ENCODE data around the gene FREY1.

FREY1 gene

DNA sequence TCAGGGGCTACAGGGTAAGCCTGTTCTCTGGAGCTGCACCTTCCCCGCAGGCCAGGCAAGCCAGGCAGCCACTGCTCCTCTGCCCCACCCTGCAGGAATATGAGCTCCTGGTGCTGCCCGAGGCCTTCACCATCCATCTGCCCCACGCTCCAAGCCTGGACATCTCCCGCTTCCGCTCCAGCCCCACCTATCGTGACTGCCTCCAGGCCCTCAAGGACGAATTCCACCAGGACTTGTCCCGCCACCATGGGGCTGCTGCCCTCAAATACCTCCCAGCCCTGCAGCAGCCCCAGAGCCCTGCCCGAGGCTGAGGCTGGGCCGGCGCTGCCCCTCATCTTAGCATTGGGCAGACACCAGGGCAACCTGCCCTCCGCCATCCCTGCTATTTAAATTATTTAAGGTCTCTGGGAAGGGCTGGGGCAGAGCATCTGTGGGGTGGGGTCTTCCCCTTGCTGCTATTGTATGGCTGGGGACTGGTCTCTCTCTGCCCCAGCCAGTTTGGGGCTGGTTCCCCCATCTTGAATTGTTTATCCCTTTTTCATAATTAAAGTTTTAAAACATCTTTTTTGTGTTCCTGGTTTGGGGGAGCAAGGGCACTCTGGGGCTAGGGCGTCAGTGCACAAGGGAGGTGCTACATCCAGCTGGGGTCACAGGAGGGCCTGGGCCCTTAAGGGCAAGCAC is 21.6 kb upstream of the FREY1 start:
- no peak for DNase-seq

DNA sequence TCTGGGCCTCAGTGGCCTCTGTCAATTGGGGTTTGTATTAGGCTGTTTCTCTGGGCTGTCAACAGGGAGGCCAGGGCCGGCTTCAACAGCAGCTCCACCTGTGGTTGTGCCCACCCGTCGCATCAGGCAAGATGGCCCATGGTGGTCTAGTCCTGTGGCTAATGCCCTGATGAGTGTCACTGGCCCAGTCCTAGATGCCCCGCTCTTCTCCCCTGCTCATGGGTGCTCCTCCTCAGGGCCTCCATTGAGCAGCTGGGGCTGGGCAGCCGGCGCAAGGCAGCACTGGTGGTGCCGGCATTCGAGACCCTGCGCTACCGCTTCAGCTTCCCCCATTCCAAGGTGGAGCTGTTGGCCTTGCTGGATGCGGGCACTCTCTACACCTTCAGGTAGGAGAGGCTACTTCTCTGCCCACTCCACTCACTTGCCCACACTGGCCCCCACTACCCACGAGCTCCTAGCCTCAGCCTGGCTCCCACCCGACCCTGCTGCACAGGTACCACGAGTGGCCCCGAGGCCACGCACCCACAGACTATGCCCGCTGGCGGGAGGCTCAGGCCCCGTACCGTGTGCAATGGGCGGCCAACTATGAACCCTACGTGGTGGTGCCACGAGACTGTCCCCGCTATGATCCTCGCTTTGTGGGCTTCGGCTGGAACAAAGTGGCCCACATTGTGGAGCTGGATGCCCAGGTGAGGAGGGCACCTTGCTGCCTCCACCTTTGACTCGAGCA is 20.8 kb upstream of the FREY1 start:
- no peak for DNase-seq

GRCh38 chr11:45927332-45927683 is 20.2 kb upstream of the FREY1 start:
- no peak for DNase-seq

- DNase-seq: no peak
Measured at GRCh38 chr11:45926536-45927331, 19.7 kb upstream of the FREY1 start.

DNA sequence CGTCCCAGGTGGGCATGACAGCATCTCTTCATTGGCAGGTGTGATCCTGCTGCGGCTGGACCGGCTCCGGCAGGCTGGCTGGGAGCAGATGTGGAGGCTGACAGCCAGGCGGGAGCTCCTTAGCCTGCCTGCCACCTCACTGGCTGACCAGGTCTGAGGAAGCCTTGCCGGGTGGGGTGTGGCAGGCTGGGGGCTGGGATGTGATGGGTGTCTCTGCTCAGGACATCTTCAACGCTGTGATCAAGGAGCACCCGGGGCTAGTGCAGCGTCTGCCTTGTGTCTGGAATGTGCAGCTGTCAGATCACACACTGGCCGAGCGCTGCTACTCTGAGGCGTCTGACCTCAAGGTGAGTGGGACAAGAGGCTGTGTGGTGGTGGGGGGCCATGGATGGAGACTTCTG is 18.9 kb upstream of the FREY1 start:
- no peak for DNase-seq

- DNase-seq: no peak
Measured at GRCh38 chr11:45925550-45925949, 18.5 kb upstream of the FREY1 start.

- no peak for DNase-seq
Measured at GRCh38 chr11:45924927-45925326, 17.9 kb upstream of the FREY1 start.

DNA sequence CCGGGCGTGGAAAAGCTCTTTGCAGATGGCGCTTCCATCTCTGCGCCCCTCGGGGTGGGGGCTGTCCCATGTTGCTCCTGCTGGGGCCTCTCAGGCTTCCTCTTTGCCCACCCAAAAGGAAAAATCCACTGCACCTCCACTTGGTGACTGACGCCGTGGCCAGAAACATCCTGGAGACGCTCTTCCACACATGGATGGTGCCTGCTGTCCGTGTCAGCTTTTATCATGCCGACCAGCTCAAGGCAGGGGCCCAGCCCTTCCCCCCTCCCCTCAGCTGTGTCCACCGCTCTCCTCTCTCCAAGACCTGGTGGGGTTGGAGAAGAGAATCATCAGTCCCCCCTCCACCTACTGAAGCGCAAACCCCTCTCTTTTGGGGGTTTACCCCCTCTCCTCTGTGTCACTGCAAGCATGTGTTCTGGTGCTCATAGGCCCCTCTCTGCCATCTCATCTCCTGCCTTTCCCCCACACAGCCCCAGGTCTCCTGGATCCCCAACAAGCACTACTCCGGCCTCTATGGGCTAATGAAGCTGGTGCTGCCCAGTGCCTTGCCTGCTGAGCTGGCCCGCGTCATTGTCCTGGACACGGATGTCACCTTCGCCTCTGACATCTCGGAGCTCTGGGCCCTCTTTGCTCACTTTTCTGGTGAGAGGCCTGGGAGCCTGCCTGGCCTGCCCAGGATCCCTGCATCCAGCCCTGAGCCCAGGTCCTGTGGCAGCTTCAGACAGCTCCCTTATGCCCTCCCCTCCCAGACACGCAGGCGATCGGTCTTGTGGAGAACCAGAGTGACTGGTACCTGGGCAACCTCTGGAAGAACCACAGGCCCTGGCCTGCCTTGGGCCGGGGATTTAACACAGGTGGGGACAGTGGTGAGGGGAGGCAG is 17.2 kb upstream of the FREY1 start:
- no peak for DNase-seq

DNA sequence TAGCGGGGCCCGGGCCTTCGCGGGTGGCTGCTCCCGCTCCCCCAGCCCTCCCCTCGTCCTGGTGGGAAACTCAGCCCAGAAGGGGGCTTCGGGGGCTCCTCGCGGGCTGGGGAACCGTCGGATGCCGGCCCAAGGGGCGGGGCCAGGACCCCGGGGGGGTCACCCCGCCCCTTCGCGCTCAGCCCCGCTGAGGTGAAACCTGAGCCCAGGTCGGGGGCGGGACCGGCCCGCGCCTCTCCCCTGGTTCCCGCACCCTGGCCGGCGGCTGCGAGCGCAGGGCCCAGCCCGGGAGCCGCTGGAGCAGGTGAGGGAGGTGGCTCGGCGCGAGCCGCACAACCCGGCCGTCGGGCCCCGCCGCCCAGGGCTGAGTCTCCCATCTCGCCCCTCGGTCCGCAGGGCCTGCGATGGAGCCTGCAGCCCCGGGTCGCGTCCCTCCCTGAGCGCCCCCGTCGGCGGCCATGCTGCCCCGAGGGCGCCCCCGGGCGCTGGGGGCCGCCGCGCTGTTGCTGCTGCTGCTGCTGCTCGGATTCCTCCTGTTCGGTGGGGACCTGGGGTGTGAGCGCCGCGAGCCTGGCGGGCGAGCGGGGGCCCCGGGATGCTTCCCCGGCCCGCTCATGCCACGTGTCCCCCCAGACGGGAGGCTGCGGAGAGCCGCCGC is 15.5 kb upstream of the FREY1 start, which contains the start of gene LARGE2:
Gene LARGE2 (plus strand): TSS at position 232 of the 658 bp plus-strand sequence. CDS start 227 bp downstream, at position 459.
- no peak for DNase-seq

DNA sequence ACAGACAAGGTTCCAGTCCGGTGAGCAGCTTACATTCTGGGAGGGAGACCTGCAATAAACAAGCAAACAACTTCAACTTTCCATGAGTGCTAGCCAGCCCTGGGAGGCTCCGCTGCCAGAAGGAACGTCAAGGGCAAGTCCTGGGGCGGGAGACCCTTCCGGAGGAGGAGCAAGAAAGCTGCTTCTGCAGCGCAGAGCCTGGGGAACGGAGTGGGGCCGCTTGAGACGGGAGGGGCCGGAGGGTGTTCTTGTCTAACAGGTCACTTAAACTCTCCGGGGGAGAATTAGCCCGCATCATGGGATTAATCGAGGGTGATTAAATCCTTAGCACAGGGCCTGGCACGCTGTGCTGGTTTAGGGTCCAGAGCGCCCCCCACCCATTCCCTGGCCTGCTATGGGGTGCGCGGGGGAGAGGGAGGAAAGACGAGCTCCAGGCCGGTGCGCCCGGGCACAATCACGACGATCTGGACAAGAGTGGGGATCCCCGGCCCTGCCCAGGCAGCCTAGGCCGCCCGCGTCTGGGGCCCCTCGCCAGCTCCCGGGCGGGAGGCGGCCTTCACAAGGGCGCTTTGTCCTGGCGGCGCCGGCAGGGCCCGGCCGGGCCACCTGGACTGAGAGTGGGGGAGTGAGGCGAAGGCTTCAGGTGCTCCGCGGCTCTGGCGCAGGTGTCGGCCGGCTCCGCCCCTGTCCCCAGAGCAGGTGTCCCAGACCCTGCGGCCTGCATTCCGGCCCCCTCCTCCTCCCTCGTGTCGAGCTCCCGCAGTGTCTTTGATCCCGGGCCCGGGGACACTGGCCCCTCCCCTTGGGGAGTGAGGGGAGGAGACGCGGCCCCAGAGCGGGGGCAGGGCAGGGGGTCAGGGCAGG is 14.7 kb upstream of the FREY1 start:
- no peak for DNase-seq

DNA sequence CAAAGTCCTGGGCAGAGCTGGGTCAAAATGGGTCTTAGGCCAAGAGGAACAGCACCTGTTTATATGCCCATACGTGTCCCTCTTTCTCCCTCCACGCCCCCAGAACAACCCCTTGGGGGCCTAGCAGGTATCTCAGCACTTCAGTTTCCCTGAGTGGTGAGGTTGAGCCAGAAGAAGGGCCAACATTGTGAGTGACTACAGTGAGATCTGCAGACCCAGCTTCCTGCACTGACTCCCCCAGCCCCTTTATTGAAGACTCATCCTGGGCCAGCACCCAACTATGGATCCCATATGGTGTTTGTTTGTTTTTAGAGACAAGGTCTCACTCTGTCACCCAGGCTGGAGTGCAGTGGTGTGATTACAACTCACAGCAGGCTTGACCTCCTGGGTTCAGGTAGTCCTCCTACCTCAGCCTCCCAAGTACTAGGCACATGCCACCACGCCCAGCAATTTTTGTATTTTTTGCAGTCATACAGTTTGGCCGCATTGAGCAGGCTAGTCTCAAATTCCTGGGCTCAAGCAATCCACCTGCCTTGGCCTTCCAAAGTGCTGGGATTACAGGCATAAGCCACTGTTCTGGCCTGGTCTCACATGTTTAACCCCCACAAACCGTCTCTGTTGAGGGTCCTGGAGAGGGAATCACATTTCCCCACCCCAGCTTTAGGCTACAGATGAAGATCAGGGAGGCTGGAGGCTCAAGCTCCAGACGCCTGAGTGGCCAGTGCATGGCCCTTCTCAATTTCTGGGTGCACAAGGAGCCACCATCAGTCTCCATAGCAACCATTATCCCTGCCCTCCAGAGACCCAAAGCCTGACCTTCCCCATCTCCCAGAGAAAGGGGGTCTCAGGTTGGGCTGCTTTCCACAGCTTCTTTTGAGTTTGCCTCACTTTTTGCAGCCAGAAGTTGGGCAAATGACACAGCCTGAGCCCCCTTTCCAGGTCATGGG is 13.7 kb upstream of the FREY1 start:
- DNase-seq: no peak

DNA sequence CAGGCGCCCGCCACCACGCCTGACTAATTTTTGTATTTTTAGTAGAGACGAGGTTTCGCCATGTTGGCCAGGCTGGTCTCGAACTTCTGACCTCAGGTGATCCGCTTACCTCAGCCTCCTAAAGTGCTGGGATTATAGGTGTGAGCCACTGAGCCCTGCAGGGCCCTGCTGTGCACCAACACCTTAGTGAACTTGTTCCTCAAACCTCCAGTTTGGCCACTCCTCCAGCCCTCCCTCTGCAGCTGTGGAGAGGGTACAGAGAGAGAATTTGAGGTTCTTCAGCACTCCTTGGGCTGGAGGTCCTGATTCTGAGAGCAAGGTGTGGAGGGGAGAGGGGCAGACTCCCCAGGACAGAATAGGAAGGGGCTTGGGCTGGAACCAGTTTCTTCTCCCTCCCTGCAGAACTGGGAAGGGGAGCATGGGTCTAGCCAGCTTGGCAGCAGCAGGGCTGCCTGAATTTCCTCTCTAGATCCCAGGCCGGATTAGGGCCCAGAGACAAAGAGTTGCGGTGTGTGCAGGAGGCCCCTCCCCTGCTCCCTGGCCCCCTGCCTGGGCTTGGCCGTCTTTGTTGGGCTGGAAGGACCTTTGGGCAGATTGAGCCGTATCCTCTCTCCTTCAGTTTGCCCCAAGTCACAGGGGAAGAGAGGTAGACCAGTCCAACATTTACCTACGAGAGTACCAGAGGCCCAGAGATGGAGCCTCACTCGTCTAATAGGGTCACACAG is 12.9 kb upstream of the FREY1 start:
- no peak for DNase-seq

DNA sequence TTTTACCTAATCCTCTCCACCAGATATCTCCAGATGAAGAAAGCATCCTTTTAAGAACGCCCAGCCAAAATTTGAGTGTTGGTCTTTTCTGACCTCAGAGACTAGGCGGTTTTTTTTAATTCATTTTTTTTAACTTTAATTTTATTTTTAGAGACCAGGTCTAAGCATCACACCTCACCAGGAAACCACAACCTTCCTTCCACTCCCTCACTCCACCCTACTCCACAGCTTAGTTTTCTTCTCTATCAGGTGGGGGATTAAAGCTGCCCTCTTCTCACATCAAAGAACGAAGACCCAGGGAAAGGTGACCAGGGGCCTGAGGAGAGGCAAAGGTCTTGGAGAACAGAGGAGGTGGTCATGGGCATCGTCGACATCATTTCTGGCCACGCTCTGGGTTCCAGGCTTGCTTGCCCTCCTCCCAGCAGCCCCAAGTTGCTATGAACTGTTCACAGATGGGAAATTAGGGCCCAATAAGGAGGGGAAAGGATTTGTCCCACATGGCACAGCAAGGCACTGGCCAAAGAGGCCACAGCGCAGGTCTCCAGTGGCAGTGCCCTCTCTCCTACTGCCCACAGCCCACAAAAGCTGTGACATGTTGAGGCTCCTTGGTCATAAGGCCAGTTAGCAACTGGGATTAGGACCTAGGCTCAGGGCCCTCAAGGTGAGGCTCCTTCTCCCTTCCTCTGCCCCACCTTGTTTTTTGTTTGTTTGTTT is 12.0 kb upstream of the FREY1 start:
- no peak for DNase-seq

GRCh38 chr11:45918331-45918941 is 11.4 kb upstream of the FREY1 start:
- DNase-seq: peak; percentile 60

DNA sequence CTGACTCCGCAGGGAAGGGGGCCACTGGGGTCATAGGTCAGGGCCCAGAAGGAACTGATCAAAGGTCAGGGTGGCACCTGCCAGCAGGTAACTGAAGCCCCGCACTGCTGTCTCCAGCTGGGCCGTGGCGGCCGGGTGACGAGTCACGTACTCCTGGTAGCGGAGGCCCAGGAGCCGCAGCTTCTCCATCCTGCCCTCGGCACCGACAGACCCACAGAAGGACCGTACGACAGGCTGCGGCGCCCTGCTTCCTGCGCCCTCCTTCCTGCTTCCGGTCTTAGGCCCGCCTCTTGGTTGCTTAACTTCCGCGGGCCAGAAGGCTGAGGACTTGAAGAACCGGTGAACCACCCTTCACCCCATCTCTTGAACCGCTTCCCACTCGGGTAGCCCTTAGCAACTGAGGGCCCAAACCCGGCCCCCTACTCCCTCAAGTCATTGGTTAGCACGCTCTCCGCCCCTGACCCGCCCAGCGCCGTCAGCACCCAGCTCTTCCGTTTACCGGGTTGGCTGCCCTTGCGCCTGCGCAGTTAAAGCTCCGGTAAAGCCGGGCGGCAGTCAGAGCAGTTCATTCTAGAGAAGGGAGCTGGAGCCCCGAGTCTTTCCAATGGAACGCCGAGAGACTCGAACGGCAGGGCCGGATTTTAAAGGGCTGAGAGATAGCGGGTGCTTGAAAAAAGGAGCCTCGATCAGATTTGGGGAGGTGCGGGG is 10.7 kb upstream of the FREY1 start, which contains the start of gene PEX16:
Gene PEX16 (minus strand): TSS at position 255 of the 708 bp plus-strand sequence. CDS start 66 bp downstream, at position 189.
- peak; percentile 98 for DNase-seq

GRCh38 chr11:45917286-45917622 is 10.2 kb upstream of the FREY1 start:
- no peak for DNase-seq

GRCh38 chr11:45915446-45915845 is 8.4 kb upstream of the FREY1 start:
- DNase-seq: no peak

Measured in kidney glomerular epithelial cell (primary cell).